Neuron (in vitro differentiated cells): ENCODE results near the gene ADRA2A.

Experiments used
- H2AFZ ChIP-seq: one replicate; pipeline ENCODE4 v1.6.1; 2013; ENCODE audit warnings: low read depth, mild to moderate bottlenecking, inconsistent platforms, low read length, moderate library complexity
- H3K27me3 ChIP-seq: one replicate; pipeline ENCODE4 v1.6.1; 2013; ENCODE audit warnings: low read length; ENCODE audit not compliant: insufficient read depth
- H3K36me3 ChIP-seq: one replicate; pipeline ENCODE4 v1.6.1; 2013; ENCODE audit warnings: low read length; ENCODE audit not compliant: insufficient read depth
- H3K4me1 ChIP-seq: one replicate; pipeline ENCODE4 v1.6.1; 2013; ENCODE audit warnings: low read length; ENCODE audit not compliant: insufficient read depth
- H3K4me3 ChIP-seq: 2 replicates; pipeline ENCODE4 v1.5.1; 2013; ENCODE audit warnings: mild to moderate bottlenecking, low read length, moderate library complexity
- H3K9me3 ChIP-seq: one replicate; pipeline ENCODE4 v1.6.1; 2013; ENCODE audit warnings: low read length

The ADRA2A gene

DNA sequence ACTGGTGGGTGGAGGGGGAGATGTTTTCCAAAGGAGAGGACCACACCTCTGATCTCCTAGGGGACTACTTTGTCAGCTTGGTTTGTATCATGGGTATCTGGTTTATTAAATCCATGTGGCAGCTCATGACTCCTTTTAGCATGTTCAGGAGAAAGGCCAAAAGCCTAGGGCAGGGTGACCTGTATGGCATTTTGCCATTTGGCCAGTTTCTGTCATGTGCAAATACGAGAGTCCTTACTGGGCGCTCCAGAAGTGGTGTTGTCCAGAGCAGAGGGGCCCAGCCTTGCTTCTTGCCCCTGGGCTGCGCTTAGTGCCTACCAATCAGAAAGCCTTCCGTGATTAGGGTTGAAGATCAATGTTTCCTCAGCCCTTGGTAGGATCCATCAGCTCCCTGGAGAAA lies 31.0 kb downstream of the ADRA2A start:
- H3K9me3 ChIP-seq: no peaks in the 10 kb centered on the region
- no peaks in the 10 kb centered on the region for H3K36me3 ChIP-seq
- no peak overlapping the region for H2AFZ ChIP-seq
- no peaks in the 10 kb centered on the region for H3K27me3 ChIP-seq
- H3K4me1 ChIP-seq: no peaks in the 10 kb centered on the region
- no peak overlapping the region for H3K4me3 ChIP-seq

DNA sequence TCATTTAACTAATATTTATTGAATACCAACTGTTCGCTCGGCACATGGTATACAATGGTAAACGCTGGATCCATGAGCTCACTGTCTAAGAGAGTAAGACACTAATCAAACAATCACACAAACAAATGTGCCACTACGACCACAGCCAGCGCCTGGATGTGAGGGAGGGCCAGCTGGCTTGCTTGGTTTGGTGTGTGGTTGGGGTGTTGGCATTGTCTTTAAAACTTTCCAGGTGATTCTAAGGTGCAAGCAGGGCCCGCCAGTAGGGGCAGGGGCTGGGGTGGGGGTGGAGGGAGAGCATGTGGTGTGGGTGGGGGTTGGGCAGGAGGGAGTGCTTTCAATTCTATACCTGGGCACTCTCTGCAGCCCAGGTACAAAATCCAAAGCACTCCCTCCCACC lies 31.6 kb downstream of the ADRA2A start:
- Histone ChIP-seq H3K4me3 (no peak overlapping the region), H3K4me1 (no peaks in the 10 kb centered on the region), H2AFZ (no peak overlapping the region), H3K9me3 (no peaks in the 10 kb centered on the region), H3K36me3 (no peaks in the 10 kb centered on the region), H3K27me3 (no peaks in the 10 kb centered on the region)

DNA sequence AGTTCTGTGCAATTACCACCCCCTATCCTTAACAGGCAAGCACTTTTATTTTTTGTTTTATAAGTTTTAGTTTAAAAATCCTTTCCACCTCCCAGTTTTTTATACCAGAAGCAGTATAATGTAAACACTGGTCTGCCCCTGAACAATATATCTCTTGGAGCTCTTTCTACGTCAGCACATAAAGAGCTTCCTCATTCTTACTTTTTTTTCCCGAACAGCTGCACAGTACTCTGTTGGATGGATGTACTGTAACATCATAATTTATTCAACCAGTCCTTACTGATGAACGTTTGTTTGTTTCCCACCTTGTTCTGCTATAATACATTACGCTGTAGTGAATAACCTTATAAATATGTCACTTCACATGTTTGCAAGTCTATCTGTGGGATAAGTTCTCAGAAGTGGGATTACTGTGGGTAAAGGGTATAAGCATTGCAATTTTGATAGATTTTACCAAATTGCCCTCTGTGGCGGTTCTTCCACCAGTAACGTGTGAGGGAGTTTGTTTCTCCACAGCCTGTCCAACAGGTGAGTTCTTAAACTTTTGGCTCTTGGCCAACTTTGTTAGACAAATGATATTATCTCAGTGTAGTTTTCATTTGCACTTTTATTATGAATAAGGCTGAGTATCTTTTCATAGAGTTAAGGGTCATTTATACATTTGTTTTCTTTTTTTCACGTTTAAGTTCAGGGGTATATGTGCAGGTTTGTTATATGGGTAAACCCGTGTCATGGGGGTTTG lies 32.8 kb downstream of the ADRA2A start:
- Histone ChIP-seq H3K4me3 (no peak overlapping the region), H2AFZ (no peak overlapping the region)

DNA sequence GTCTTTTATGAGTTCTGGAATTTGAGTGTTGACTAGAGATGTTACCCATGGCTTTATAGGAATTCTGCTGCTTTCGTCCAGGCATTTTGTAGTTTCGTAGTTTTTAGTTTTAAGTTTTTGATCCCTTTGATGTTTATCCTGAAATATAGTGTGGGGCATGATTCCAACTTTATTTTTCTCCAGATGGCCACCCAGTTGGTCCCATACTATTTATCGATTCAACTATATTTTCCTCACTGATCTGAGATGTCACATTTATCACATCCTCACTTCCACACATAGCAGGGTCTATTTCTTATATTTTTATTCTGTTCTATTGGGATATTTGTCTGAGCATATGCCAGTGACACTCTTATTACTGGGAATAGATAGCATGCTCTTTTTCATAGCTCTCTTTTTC lies 33.9 kb downstream of the ADRA2A start:
- Histone ChIP-seq H3K9me3 (no peaks in the 10 kb centered on the region), H3K27me3 (no peaks in the 10 kb centered on the region), H2AFZ (no peak overlapping the region), H3K4me1 (no peaks in the 10 kb centered on the region), H3K36me3 (no peaks in the 10 kb centered on the region), H3K4me3 (no peak overlapping the region)

More for the DNA sequence above, 32.8 kb downstream of the ADRA2A start:
- no peaks in the 10 kb centered on the region for H3K9me3 ChIP-seq
- H3K27me3 ChIP-seq: no peaks in the 10 kb centered on the region
- no peaks in the 10 kb centered on the region for H3K36me3 ChIP-seq
- H3K4me1 ChIP-seq: no peaks in the 10 kb centered on the region

DNA sequence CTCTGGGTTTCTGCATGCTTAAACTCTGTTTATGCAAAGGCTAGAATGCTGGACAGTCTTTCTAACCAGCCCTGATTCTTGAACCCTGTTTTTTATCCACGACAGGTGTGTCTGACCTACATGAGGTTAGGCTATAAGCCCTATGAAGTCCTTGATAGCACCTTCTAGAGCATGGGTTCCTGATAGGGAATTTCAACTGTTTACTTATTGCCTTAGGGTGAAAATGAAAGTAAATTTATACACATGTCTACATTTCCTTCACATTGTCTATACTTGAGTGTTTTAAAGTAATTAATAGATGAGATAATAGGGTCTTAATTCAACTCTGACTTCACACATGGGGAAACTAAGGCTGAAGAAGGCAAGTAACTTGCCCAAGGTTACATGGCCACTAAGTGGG lies 35.5 kb downstream of the ADRA2A start:
- no peak overlapping the region for H2AFZ ChIP-seq
- no peaks in the 10 kb centered on the region for H3K4me1 ChIP-seq

DNA sequence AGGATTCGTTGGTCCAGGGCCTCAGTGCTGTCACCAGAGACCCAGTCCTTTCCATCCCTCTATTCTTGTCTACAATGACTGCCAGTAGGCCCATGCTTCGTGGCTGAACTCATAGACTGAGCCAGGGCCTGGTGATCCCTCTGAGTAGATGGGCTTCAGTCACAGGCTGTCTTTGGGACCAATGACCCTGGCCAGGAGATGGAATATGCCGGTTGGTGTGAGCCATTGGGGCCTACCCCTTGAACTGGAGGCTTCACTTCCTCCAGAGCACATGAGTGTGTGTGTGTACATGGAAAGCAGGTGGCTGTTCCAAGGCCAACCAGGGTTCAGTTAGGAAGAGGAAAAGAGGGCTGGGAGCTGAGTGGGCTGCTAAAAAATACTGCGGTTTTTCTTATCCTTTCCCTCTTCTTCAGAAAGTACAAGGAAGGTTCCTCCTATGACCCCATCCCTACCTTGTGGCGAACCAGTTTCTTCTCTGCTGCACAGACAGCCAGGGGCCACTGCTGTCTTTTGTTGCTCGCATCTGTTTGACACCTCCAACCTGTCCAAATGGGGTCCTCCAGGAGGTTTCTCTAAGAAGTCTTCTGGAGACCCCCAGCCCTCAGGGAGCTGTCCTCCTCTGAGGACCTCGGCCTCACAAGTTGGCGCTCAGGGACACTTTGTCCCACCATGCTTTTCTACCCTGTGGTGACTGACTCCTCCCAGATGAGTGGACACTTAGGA lies 36.6 kb downstream of the ADRA2A start:
- no peaks in the 10 kb centered on the region for H3K27me3 ChIP-seq
- no peak overlapping the region for H3K4me3 ChIP-seq
- H2AFZ ChIP-seq: no peak overlapping the region
- H3K4me1 ChIP-seq: no peaks in the 10 kb centered on the region
- no peaks in the 10 kb centered on the region for H3K9me3 ChIP-seq
- H3K36me3 ChIP-seq: no peaks in the 10 kb centered on the region

More for the DNA sequence above, 35.5 kb downstream of the ADRA2A start:
- no peaks in the 10 kb centered on the region for H3K27me3 ChIP-seq
- H3K4me3 ChIP-seq: no peak overlapping the region
- H3K36me3 ChIP-seq: no peaks in the 10 kb centered on the region
- H3K9me3 ChIP-seq: no peaks in the 10 kb centered on the region

DNA sequence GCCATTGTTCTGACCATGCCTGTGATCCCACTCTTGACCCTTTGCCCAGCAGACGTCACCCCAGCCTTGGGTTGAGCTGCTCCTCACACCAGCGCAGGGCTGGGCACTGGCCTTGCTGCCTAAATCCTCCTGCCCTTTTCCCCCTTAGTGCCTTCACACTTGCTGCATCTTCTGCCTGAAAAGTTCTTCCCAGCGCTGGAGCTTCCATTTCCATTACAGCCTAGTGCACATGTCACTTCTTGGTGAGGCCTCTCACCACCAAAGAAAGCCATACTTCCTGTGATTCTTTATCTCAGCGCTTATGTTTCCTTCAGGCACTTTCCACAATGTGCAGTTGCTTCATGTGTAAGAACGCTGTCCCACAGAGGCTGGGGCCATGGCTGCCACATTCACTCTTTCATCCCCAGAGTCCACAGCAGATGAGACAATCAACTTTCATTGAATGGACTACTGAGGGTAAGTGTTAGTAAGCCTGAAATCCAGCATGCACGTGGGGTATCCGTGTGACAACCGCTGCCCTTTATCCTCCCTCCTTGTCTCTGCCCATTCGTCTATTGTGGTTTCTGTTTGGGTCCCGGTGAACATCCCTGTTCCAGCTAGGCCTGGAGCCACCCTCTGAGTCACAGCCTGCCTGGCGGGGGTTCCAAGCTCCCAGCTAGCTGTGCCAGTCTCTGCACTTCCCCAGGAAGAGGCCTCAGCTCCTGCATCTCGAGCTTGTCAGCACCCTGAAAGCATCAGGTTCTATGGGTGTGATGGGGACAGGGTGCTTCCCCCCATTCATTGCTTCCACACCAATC lies 37.3 kb downstream of the ADRA2A start:
- no peaks in the 10 kb centered on the region for H3K9me3 ChIP-seq
- no peak overlapping the region for H2AFZ ChIP-seq
- no peaks in the 10 kb centered on the region for H3K36me3 ChIP-seq
- H3K27me3 ChIP-seq: no peaks in the 10 kb centered on the region
- no peak overlapping the region for H3K4me3 ChIP-seq
- no peaks in the 10 kb centered on the region for H3K4me1 ChIP-seq

DNA sequence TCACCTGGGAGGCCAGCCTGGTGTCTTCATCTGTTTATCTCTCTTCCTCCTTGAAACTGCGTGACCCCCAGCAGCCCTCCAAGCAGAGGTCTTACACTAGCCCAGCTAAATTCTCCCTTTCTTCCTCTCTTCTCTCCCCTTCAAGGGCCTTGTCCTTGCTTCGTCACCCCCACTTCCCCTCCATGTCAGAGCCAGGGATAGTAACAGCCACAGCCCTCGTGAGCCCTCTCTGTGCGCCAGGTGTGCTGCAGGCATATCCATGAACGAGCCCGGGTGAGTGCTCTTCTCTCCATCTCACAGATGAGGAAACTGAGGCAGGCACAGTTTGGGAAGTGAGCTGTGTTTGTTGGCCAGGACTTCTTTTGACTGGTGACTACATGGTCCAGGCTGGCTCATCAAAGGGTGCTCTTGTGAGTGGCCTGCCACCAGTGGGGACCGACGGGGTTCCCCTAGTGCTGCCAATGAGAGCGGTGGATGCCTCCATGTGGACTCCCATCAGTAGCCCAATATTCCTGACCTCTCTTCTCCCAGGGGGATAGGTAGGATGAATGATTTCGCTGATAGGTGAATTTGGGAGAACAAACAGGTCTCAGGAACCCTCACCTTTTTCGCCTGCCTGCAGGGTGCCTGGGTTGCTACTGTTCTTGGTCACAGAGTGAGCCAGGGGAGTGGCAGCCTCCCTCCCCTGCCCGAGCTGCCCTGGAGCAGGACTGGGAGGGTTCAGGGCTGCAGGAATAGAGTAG lies 38.1 kb downstream of the ADRA2A start:
- Histone ChIP-seq H3K9me3 (no peaks in the 10 kb centered on the region), H2AFZ (no peak overlapping the region), H3K27me3 (no peaks in the 10 kb centered on the region), H3K4me3 (no peak overlapping the region), H3K36me3 (no peaks in the 10 kb centered on the region), H3K4me1 (no peaks in the 10 kb centered on the region)

DNA sequence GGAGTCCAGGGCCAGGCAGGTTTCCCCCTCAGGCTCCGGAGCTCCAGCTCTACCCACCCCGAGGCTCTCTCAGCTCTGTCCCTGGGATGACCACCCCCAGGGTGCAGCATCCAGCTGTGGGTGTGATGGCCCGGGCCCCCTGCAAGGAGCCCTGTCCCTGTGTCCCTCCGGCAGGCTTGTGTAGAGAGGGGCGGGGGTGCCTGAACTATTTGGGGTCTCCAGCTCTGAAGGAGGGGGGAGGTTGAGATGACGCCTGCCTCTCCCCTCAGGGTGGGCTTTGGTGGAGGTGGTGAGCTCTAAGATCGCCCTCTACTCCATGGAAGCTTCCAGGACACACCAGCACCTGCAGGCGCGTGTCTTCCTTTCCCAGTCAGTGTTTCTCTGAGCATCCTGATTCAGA lies 39.4 kb downstream of the ADRA2A start:
- no peaks in the 10 kb centered on the region for H3K4me1 ChIP-seq
- no peak overlapping the region for H2AFZ ChIP-seq
- no peak overlapping the region for H3K4me3 ChIP-seq
- H3K27me3 ChIP-seq: no peaks in the 10 kb centered on the region
- H3K36me3 ChIP-seq: no peaks in the 10 kb centered on the region
- H3K9me3 ChIP-seq: no peaks in the 10 kb centered on the region

DNA sequence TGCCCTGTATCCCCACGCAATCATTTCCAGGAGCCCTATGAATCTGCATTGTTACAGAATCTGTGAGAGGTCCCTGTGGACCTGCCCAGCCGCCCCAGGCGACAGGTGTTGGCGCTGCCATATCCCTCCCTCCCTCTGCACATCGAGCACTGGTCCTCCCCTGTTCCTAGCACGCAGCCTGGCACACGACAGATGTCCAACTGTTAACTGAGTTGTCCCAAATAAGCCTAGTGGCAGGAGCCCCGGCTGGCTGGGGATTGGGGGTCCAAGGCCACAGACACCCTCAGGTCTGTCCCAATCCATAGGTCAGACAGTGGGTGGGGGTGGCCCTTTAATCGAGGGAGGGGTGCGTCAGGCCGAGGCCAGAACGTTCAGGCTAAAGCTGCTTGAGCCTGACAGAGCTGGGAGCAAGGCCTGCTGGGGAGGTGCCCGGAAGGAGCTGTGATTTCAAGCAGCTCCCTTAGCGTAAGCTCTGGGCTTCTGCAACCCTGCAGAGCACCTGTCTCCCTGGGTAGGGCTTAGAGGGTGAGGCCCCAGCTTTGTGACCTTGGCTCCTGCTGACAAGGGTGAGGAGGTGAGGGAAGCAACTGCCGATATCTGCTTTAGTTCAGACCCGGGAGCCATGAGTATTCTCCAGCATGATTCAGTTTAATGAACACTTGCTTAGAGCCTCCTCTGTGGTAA lies 40.1 kb downstream of the ADRA2A start:
- no peaks in the 10 kb centered on the region for H3K9me3 ChIP-seq
- no peaks in the 10 kb centered on the region for H3K27me3 ChIP-seq
- no peak overlapping the region for H3K4me3 ChIP-seq
- H2AFZ ChIP-seq: no peak overlapping the region
- no peaks in the 10 kb centered on the region for H3K36me3 ChIP-seq
- no peaks in the 10 kb centered on the region for H3K4me1 ChIP-seq

DNA sequence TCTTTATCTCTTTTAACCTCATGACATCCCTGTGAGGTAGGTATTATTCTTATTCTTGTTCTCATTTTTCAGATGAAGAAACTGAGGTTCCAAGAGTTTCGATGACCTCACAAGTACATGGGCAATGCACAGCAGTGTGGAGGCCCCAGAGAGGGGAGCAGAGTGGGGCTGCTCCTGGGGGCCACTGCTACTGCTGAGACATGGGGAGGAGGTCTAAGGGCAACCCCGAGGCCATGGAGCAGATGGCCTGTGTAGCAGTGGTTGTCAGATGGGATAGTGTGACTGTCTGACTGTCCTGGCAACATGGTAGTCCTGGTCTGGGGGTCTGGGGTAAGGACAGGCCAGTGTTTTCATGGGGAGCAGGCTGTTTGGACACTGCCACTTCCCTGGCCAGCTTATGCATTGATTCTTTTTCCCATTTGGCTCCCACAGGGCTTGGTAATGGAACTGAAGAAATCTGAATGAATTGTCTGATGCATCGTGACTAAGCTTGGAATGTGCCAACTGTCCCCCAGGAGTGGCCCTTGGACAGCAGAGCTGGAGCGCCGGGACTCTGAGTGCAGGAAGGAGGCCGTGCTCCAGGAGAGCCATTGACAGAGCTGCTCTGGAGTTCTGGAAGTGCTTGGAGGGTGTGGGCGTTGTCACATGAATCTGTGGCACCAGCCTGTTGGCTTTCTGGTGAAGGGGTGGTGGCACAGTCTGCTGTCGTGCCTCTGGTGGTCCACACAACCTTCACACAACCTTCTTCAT lies 40.9 kb downstream of the ADRA2A start:
- Histone ChIP-seq H3K4me3 (no peak overlapping the region), H2AFZ (no peak overlapping the region), H3K27me3 (no peaks in the 10 kb centered on the region), H3K36me3 (no peaks in the 10 kb centered on the region), H3K9me3 (no peaks in the 10 kb centered on the region), H3K4me1 (no peaks in the 10 kb centered on the region)

DNA sequence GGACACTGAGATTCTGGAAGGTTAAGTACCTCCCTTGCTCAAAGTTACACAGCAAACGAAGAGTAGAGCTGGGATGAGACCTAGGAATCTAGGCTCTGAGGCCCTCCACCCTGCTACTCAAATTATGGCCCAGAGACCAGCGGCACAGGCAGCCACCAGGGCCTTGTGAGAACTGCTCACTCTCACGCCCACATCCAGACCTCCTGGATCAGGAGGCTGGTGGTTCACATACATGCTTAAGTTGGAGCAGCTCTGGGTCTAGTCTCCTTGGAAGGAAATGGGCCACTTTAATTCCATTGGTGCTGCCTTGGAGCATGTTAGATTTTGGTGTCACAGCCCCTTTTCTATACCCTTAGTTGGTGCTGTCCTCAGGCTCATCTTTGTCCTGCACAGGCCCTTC lies 41.9 kb downstream of the ADRA2A start:
- Histone ChIP-seq H3K4me1 (no peaks in the 10 kb centered on the region), H3K4me3 (no peak overlapping the region), H3K27me3 (no peaks in the 10 kb centered on the region), H2AFZ (no peak overlapping the region), H3K36me3 (no peaks in the 10 kb centered on the region), H3K9me3 (no peaks in the 10 kb centered on the region)
